Activated gamma-delta T cell (primary cell): ENCODE data around the gene FBXL2.

ENCODE experiments used
- DNase-seq: peaks from one replicate; lab custom pipeline; 2025; lab: John Stamatoyannopoulos, UW
- total RNA-seq, 2 donors: gene quantifications; one replicate each; lab custom pipeline; 2026; lab: John Stamatoyannopoulos, UW

Gene FBXL2
- total RNA-seq, result 0.04 to 0.15 reads per million in 2 donors

- DNase-seq, result no peak
Observed at GRCh38 chr3:33277193-33277882, at the start of gene FBXL2. TSS of gene FBXL2 (plus strand) at chr3:33277442. CDS start at chr3:33277513, 71 bp downstream.

- no peak for DNase-seq
Observed at GRCh38 chr3:33229066-33229465, 48.2 kb upstream of the FBXL2 start.

- no peak for DNase-seq
Observed at GRCh38 chr3:33229947-33230346, 47.3 kb upstream of the FBXL2 start.

DNA sequence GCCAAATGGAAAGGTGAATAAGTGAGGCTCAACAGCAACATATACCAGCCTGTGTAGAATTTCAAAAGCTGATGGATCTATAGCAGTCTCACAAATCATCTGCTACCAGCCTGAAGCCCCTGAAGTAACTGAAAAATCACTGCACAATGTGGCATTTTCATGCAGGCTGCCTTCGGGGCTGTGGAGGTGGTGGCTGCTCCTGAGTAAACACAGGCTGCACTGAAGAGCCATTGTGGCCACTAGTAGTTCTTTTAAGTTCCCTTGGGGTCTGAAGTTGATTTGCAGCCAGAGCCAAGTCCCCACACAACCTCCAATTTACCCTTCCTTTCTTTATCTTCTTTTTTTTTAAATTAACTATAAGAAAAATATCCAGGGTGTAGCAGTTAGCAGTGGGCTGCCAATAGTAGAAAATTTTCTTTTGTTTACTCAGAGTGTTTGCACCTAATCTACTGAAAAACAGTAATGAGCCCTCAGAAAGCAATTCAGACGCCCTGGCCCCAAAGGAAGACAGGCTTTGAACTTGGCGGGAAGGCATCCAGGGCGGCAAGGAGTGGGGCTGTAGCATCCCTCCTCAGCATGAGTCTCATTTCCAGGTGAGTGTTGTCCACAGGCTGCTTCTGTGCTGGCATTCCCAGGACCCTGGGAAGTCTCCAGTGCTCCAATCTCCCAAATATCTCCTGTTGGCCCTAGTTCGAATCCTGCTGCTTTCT is 45.3 kb upstream of the FBXL2 start:
- no peak for DNase-seq

GRCh38 chr3:33233884-33234283 is 43.4 kb upstream of the FBXL2 start:
- DNase-seq, result no peak

DNA sequence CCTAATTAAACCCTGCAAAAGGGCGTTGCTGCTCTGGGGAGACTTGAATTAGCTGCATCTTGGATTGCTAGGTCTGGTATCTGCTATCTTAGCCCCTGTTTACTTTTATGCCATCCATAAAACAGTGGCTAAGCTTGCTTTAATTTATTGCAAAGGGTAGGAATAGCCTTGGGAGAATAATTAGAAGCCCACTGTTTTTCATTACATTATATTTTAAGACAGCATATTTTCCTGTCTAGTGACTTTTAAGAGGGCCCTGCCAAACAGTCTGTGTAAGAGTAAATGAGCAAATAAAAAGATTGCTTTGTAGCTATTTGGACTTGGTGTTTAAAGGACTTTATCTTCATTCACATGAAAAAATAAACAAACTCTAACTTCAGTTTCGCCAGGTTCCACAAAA is 41.2 kb upstream of the FBXL2 start:
- DNase-seq, result no peak

DNA sequence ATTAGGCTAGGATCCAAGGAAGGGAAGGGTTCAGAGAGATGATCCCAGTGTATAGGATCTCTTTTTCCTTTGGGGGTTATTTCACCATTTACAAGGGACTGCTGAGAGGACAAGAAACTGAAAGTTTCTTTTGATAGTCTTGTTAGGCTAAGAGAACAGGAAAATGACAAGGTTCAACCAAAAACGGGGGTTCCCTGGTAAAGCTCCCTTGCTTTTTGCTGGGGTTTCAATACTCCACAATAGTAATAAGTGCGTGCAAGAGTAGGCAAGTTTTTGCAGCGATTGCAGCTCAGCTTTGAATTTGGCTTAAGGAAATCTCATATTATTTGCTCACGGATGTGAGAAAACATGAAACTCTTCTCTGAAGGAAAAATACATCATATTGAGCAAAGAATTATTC is 39.8 kb upstream of the FBXL2 start:
- DNase-seq, result no peak

GRCh38 chr3:33238923-33239322 is 38.3 kb upstream of the FBXL2 start:
- no peak for DNase-seq

DNA sequence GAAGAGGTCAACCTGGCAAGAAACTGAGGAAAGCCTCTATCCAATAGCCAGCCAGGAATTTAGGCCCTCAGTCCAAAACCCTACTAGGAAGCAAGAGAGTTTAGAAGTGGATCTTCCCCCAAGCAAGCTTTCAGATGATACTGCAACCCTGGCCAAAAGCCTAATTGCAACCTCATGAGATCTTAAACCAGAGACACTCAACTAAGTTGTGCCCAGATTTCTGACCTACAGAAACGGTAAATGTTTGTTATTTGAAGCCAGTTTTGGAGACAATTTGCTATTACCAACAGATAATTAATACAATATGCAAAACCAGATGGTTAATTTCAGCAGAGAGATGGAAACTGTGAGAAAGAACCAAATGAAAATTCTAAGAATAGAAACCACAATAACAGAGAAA is 37.0 kb upstream of the FBXL2 start:
- no peak for DNase-seq

DNA sequence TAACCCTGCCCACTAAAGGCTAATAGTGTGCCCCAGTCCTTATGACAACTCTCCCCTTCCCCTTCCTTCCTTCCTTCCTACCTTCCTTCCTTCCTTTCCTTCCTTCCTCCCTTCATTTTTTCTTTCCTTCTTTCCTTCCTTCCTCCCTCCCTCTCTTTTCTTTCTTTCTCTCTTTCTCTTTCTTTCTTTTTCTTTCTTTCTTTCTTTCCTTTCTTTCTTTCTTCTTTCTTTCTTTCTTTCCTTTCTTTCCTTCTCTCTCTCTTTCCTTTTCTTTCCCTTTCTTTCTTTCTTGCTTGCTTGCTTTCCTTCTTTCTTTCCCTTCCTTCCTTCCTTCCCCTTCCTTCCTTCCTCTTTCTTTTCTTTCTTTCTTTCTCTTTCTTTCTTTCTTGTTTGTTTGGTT is 30.5 kb upstream of the FBXL2 start:
- DNase-seq, result no peak

DNA sequence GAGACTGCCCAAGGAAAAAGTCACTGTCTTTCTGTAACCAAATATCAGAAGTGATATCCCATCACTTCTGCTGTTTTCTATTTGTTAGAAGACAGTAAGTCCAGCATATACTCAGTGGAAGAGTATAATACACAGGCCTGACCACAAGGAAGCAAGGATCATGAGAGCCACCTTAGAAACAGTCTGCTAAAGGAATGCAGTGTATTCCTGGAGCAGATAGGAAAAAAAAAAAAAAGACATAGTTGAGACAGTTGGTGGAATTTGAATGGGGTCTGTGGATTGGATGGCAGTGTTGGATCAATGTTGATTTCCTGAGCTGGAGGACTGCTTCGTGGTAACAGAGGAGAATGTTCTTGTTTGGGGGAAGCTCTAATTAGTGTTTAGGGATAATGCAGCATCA is 26.5 kb upstream of the FBXL2 start:
- DNase-seq, result no peak

GRCh38 chr3:33256249-33256648 is 21.0 kb upstream of the FBXL2 start:
- no peak for DNase-seq

DNA sequence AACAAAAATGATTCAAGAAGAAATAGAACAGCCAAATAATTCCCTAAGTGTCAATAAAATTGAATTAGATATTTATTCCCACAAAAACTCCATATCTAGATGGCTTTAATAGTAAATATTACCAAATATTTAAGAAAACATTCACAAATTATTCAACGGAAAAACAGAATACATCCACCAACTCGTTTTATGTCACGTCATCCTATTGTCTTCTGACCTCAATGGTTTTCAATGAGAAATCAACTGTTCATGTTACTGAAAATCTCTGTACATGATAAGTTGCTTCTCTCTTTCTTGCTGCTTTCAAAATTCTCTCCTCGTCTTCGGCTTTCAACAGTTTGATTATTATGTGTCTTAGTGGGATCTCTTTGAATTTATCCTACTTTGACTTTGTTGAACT is 17.1 kb upstream of the FBXL2 start:
- no peak for DNase-seq

DNA sequence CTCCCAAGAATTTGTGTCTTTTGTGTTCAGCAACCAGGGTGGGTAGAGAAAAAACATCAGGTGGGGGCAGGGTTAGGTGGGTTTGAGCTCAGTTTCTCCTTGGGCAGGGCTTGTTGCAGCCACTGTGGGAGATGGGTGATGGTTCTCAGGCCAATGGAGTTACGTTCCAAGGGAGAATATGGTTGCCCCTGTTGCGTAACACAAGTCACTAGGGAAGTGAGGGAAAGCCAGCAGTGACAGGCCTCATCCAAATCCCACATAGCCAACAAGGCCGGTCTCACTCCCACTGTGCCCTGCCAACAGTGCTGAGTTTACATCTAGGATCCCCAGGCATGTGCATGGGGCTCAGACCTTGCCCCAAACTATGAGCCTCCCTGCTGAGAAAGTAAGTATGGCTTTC is 7.9 kb upstream of the FBXL2 start:
- no peak for DNase-seq

DNA sequence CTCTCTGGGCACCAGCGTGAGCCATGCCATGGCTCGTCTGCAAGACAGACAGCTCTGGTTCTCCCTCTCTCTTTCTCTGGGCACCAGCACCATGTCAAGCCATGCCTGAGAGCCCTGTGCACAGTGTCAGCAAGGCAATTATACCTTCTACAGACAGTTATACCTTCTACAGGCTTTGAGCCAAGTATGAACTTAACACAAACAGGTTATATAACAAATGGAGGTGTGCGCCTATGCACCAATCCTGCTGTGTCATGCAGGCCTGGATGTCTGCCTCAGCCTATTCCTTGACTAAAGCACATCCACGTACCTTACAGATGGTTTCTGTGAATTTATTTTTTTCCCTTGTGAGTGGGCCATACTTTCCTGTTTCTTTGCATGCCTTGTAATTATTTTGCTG is 5.9 kb upstream of the FBXL2 start:
- DNase-seq, result no peak

DNA sequence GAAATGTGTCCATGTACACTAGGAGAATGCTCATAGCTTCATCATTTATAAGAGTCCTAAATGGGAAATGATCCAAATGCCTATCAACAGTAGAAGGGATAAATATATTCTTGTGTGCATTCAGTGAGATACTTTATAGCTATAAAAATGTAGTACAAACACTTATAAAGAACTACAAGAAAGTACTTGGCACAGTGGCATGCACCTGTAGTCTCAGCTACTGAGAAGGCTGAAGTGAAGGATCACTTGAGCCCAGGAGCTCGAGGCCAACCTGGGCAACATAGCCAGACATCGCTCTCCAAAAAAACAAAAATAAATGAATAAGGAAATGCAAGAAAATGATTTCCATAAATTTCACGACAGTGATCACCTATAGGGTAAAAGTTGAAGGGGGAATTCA is 3.6 kb upstream of the FBXL2 start:
- no peak for DNase-seq

DNA sequence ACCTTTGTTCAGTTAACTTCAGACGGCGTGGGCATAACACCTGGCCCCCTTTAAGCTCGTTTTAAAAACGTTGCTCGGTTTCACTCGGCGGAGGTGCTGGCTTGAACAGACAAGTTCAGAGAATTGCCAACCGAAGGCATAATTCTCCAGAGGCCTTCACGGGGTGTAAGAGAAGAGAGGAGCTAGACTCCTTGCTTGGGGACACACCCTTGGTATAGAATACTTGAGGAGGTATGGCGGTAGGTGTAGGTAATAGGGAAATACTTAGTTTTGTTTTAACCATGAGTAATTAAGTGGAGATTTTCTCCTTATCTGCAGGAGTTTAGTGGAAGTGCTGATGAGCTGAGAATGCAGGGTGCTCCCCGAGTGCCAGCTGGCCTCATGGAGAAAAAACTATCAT is 921 bp downstream of the FBXL2 start:
- no peak for DNase-seq

GRCh38 chr3:33287672-33288282 is 10.5 kb downstream of the FBXL2 start:
- DNase-seq, result no peak

- no peak for DNase-seq
Observed at GRCh38 chr3:33299395-33300081, 22.3 kb downstream of the FBXL2 start.

DNA sequence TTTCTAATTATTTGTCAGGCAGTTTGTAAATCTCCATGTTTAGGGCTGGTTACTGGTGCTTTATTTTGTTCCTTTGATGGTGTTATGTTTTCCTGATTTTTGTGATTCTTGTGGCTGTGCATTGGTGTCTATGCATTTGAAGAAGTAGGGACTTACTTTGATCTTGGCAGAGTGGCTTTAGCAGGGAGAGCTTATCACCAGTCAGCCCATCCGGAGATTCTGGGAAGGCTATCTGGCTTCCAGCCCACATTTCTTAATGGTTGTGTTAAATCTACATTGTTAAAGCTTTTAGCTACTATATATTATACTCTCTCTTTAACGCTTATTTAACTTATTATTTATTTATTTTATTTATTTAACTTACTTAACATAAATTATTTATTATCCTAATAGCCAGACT is 35.1 kb downstream of the FBXL2 start:
- DNase-seq, result no peak

GRCh38 chr3:33313331-33313730 is 36.1 kb downstream of the FBXL2 start:
- DNase-seq, result no peak

GRCh38 chr3:33314993-33315392 is 37.8 kb downstream of the FBXL2 start:
- no peak for DNase-seq

DNA sequence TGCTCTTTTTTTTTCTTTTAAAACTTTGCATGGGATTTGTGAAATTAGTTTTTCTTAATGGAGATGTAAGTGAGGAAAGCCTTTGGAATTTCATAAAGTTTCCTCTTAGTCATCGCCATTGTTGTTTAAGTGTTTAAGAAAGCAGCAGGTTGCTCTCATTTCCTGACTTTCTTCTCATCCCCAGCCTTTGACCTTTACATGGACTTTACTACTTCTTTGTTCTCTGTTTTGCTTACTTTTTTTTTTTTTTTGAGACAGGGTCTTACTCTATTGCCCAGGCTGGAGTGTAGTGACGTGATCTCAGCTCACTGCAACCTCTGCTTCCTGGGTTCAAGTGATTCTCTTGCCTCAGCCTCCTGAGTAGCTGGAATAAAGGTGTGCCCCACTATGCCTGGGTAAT is 38.6 kb downstream of the FBXL2 start:
- DNase-seq, result no peak
